ENCODE results near the gene CHGA.

The CHGA gene

GRCh38 chr14:92880351-92880750 lies 42.6 kb upstream of the CHGA start:
- DNase-seq (ENCODE audit: low read depth in 1 of 2, low spot score in 1 of 2), result no peak
- H3K4me3 ChIP-seq (replicated peaks; ENCODE audit: insufficient read depth, low read length), result no peak overlapping the region
- H3K27me3 ChIP-seq (ENCODE audit: insufficient read depth, poor library complexity, severe bottlenecking), result peaks cover 9% of the 10 kb centered on the region
- TF ChIP-seq CTCF (IDR thresholded peaks at IDR 0.05; ENCODE audit: insufficient read depth, low read length) (no peak), SPI1 (IDR thresholded peaks at IDR 0.05; ENCODE audit: borderline replicate concordance, low read depth) (no peak), POLR2AphosphoS5 (IDR thresholded peaks at IDR 0.05; ENCODE audit: low read depth) (no peak), GABPA (IDR thresholded peaks at IDR 0.05; ENCODE audit: low read depth) (no peak), REST (IDR thresholded peaks at IDR 0.05; ENCODE audit: insufficient replicate concordance, low read depth) (no peak)
- no peak overlapping the region for H3K27ac ChIP-seq (replicated peaks)

GRCh38 chr14:92880851-92881250 lies 42.1 kb upstream of the CHGA start:
- TF ChIP-seq POLR2AphosphoS5 (IDR thresholded peaks at IDR 0.05; ENCODE audit: low read depth), result no peak
- TF ChIP-seq GABPA (IDR thresholded peaks at IDR 0.05; ENCODE audit: low read depth), result no peak
- no peak for TF ChIP-seq SPI1 (IDR thresholded peaks at IDR 0.05; ENCODE audit: borderline replicate concordance, low read depth)
- TF ChIP-seq CTCF (IDR thresholded peaks at IDR 0.05; ENCODE audit: insufficient read depth, low read length), result no peak
- no peak for TF ChIP-seq REST (IDR thresholded peaks at IDR 0.05; ENCODE audit: insufficient replicate concordance, low read depth)
- peak in 1 of 2 experiments; percentile 70 for DNase-seq (ENCODE audit: low read depth in 1 of 2, low spot score in 1 of 2)
- Histone ChIP-seq H3K27ac (replicated peaks) (no peak overlapping the region), H3K27me3 (ENCODE audit: insufficient read depth, poor library complexity, severe bottlenecking) (peaks cover 9% of the 10 kb centered on the region), H3K4me3 (replicated peaks; ENCODE audit: insufficient read depth, low read length) (no peak overlapping the region)

GRCh38 chr14:92883066-92883465 lies 39.9 kb upstream of the CHGA start:
- no peak for DNase-seq (ENCODE audit: low read depth in 1 of 2, low spot score in 1 of 2)
- Histone ChIP-seq H3K27ac (replicated peaks) (no peak overlapping the region), H3K4me3 (replicated peaks; ENCODE audit: insufficient read depth, low read length) (no peak overlapping the region), H3K27me3 (ENCODE audit: insufficient read depth, poor library complexity, severe bottlenecking) (peaks cover 5% of the 10 kb centered on the region)
- no peak for TF ChIP-seq POLR2AphosphoS5 (IDR thresholded peaks at IDR 0.05; ENCODE audit: low read depth)
- no peak for TF ChIP-seq GABPA (IDR thresholded peaks at IDR 0.05; ENCODE audit: low read depth)
- no peak for TF ChIP-seq CTCF (IDR thresholded peaks at IDR 0.05; ENCODE audit: insufficient read depth, low read length)
- TF ChIP-seq REST (IDR thresholded peaks at IDR 0.05; ENCODE audit: insufficient replicate concordance, low read depth), result no peak
- TF ChIP-seq SPI1 (IDR thresholded peaks at IDR 0.05; ENCODE audit: borderline replicate concordance, low read depth), result no peak

Measured in HL-60 (cell line).